A172 (cell line): ENCODE results near the gene LGALS4. TPM values are rescaled to one million over a fixed set of nuclear protein-coding genes. Genes with fewer than 3 reads are reported as not detected.
"Not testable (repeated sequence)": the region's sequence is repeated elsewhere in the genome, so short reads cannot be mapped to it uniquely, and the experiment has no call there.

ENCODE experiments used
- DNase-seq: peaks from one replicate; pipeline ENCODE4 v3.0.0-alpha.2; 2015; ENCODE audit warnings: low spot score
- total RNA-seq: library from RNA; depleted of rRNA; stranded (reverse); fragments of >200 nt; shearing (Covaris generic); gene quantifications from 2 replicates; pipeline ENCODE4 v1.2.3, GENCODE V29; 2014

LGALS4 gene
- total RNA-seq, 1 experiment from 2014 or later: not detected

DNA sequence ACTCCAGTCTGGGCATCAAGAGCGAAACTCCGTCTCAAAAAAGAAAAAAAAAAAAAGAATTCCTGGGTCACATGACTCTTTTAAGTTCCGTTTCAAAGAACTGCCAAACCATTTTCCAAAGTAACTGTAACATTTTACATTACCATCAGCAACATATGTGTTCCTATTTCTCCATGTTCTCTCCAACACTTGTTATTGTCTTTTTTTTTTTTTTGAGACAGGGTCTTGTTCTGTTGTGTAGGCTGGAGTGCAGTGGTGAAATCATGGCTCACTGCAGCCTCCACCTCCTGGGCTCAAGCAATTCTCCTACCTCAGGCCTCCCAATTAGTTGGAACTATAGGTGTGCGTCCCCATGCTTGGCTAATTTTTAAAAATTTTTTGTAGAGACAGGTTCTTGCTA is 17.2 kb downstream of the LGALS4 start:
- DNase-seq: no peak

GRCh38 chr19:38793671-38794070 is 19.1 kb downstream of the LGALS4 start:
- DNase-seq: no peak

DNA sequence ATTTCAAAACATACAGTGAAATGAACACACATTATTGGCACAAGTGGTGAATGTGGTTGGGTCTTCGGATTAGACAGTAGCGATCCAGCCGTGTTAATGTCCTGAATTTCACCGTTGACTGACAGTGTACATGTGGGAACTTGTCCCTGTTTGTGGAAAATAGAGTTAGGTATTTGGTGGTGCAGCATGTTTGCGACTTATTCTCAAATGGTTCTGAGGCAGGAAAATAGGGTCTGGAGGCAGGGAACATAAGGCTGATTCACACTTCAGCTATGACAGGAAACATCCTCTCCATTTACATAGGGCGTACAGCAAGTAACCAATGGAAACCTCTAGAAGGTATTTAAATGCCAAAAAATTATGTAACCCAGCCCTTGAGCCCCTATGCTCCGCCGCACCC is 19.6 kb downstream of the LGALS4 start:
- DNase-seq: peak; percentile 47

- no peak for DNase-seq
These were observed 20.3 kb downstream of the LGALS4 start for GRCh38 chr19:38792250-38793111.

GRCh38 chr19:38791451-38792064 is 21.2 kb downstream of the LGALS4 start:
- DNase-seq: not testable (repeated sequence)

GRCh38 chr19:38790507-38791403 is 22.0 kb downstream of the LGALS4 start:
- not testable (repeated sequence) for DNase-seq

GRCh38 chr19:38788478-38789243 is 24.1 kb downstream of the LGALS4 start, which contains the start of gene LGALS7B:
LGALS7B (plus strand) TSS chr19:38789200; CDS start chr19:38789227, 27 bp downstream.
- no peak for DNase-seq

- no peak for DNase-seq
These were observed 26.0 kb downstream of the LGALS4 start for GRCh38 chr19:38786572-38787265.

DNA sequence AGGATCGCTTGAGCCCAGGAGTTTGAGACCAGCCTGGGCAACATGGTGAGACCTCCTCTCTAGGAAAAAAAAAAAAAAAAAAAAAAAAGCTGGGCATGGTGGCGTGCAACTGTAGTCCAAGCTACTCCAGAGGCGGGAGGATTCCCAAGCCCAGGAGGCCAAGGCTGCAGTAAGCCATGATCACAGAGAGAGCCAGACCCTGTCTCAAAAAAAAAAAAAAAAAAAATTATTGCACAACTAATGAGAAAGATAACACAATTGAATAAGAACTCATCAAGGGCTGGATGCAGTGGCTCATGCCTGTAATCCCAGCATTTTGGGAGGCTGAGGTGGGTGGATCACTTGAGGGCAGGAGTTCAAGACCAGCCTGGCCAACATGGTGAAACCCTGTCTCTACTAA is 26.7 kb downstream of the LGALS4 start:
- not testable (repeated sequence) for DNase-seq

DNA sequence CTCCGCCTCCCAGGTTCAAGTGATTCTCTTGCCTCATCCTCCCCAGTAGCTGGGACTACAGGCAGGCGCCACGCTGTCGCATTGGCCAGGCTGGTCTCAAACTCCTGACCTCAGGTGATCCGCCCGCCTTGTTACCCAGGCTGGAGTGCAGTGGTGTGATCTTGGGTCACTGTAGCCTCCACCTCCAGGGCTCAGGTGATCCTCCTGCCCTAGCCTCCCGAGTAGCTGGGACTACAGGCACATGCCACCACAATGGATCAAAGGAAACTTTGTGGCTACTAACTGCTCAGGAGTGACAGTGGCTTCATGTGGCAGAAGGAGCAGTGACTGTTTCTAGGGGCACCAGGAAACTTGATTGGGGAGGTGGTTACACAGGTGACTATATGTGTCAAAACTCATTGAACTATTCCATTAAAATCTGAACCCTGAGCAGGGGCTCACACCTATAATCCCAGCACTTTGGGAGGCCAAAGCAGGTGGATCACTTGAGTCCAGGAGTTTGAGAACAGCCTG is 27.5 kb downstream of the LGALS4 start:
- no peak for DNase-seq

- DNase-seq: peak; percentile 53
These were observed 28.5 kb downstream of the LGALS4 start for GRCh38 chr19:38784224-38784623.

- DNase-seq: not testable (repeated sequence)
These were observed 30.5 kb downstream of the LGALS4 start for GRCh38 chr19:38782212-38782611.

DNA sequence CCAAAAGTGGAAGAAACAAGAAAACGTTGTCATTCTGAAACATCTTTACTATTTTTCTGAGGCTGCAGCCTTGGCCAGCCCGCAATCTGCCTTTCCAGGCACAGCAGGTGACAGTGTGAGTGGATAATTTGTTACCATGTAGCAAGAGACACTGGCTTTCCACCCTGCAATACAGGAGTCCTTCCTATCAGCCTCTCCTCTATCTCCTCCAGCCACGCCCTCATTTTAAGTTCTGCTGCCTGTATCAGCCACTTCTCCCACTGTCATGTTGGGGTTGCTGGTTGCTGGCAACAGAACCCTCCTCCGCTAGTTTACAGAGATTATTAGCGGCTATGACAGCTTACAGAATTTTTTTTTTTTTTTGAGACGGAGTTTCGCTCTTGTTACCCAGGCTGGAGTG is 31.7 kb downstream of the LGALS4 start:
- DNase-seq: no peak

- DNase-seq: no peak
These were observed 32.3 kb downstream of the LGALS4 start for GRCh38 chr19:38780443-38780842.

DNA sequence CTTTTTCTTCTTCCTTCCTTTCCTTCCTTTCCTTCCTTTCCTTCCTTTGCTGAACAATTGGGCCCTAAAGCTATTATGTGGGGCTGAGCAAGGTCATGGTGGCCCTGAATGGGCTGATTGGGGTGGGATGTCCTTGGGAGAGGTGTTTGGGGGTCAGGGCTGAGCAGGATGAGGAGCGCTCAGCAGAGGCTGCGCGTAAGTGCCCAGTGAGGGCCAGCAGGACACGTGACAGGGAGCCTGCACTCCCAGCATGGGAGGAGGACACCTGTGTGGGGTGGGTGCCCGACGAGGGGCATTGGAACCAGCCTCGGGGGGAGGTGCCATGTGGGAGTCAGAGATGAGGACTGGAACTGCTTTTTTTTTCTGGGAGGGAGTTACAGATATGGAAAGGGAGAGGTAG is 34.0 kb downstream of the LGALS4 start:
- no peak for DNase-seq

- no peak for DNase-seq
These were observed 38.4 kb downstream of the LGALS4 start for GRCh38 chr19:38774181-38774950.

DNA sequence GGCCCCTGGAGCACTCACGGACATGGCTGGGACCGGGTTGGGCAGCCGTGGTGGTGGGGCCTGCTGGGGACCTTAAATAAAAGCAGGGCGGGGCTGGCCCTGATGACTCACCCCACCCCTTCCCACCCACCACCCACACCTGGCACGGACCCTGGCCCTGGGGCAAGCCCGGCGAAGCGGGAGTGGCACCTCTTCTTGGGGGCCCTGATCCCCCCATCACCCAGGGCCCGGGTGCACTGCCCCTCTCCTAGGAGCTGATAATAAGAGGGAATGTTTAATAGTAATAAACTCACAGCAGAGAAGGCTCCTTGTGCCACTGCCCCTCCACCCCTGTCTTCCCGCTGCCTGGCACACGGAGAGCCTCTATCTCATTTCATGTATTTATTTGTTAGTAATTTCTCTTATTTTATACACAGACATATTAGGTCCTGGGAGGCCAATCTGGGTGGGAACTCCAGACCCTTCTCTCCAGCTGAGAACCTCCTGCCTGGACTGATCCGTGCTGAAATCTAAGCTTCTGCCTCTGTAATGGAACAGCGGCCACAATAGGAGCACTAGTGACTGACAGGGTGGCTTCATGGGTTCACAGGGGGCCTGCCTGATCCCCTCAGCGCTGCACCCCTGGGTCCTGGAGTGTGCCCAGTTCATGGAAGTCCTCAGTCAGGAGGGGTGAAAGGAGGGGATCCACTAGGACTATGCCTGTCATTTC is 39.1 kb downstream of the LGALS4 start, which contains the start of gene LGALS7:
Gene LGALS7 (minus strand): TSS at position 49 of the 709 bp plus-strand sequence. CDS start 25 bp downstream, at position 24.
- DNase-seq: no peak

DNA sequence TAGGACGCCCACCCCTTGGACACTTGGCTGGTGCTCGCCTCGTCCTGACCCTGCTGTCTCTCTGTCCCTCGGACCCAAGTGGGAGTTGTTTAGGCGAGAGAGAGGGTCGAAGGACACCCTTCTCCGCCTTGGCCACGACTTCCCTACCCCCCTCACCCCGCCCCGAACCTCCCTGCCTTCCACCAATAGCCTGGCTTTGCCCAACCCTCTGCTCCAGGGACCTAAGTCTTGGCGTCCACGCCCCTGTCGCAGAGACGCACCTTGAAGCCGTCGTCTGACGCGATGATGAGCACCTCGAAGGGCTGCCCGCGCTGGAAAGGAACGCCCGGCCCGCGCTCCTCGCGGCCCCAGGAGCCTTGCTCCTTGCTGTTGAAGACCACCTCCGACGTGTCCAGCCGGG is 41.2 kb downstream of the LGALS4 start:
- DNase-seq: not testable (repeated sequence)

DNA sequence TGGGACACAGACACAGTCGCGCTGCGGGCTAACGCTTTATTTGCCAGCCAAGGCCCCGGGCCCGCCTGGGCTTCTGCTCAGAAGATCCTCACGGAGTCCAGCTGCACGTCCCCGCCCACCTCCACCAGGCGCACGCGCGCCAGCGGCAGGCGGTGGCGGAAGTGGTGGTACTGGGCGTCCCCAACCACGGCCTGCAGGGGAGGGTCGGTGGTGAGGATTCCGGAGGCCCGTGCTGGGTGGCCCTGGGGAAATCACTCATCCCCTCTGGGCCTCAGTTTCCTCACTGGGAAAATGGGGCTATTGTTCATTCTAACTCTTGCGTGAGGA is 41.8 kb downstream of the LGALS4 start:
- not testable (repeated sequence) for DNase-seq
